IMR-90 (cell line): Measurements from ENCODE around the gene AGPAT1. TPM values are rescaled to one million over a fixed set of nuclear protein-coding genes. Genes with fewer than 3 reads are reported as not detected.

Experiments
- ATAC-seq: fragments of 200-7000 bp; cut with Tn5 transposase; 2 replicates; pipeline ENCODE4 v1.9.1; 2020; ENCODE audit warnings: low read depth, mild to moderate bottlenecking, moderate library complexity
- BruUV-seq: library from RNA; stranded (reverse); fragments of 400-500 nt; replicated peaks from 2 replicates; lab custom pipeline; 2021; lab: Mats Ljungman, UMichigan
- CTCF ChIA-PET: fragments of 300-600 bp; formaldehyde crosslinking; extraction: SDS; loops from one replicate; lab custom pipeline; 2021; ENCODE audit warnings: antibody characterized with exemption; lab: Yijun Ruan, JAX
- POLR2A ChIA-PET: fragments of 300-600 bp; sonication (Branson Sonifier 250); formaldehyde crosslinking; loops from one replicate; lab custom pipeline; 2022; ENCODE audit warnings: antibody characterized with exemption; ENCODE audit not compliant: unreplicated experiment; lab: Charles Lee
- DNase-seq: peaks from one replicate; pipeline ENCODE4 v3.0.0; 2013
- H2AFZ ChIP-seq: replicated peaks from 2 replicates; pipeline ENCODE3; 2013; ENCODE audit warnings: low read length, mild to moderate bottlenecking; ENCODE audit not compliant: poor library complexity
- H2AK5ac ChIP-seq: 2 replicates; pipeline ENCODE4 v1.6.1; 2013; ENCODE audit warnings: low read depth, low read length, inconsistent platforms
- H2AK9ac ChIP-seq: replicated peaks from 2 replicates; pipeline ENCODE3; 2013; ENCODE audit warnings: mild to moderate bottlenecking, low read depth, low read length, moderate library complexity; ENCODE audit not compliant: poor library complexity
- H2BK120ac ChIP-seq: 2 replicates; pipeline ENCODE4 v1.6.1; 2013; ENCODE audit warnings: low read depth, low read length, inconsistent platforms
- H2BK15ac ChIP-seq: 3 replicates; pipeline ENCODE4 v1.6.1; 2013; ENCODE audit warnings: low read depth, low read length, inconsistent platforms
- H2BK20ac ChIP-seq: 2 replicates; pipeline ENCODE4 v1.6.1; 2013; ENCODE audit warnings: low read depth, mild to moderate bottlenecking, inconsistent platforms, low read length, moderate library complexity
- H2BK5ac ChIP-seq: 2 replicates; pipeline ENCODE4 v1.6.1; 2013; ENCODE audit warnings: mild to moderate bottlenecking, low read depth, low read length, inconsistent platforms; ENCODE audit not compliant: poor library complexity, severe bottlenecking
- H3K14ac ChIP-seq: replicated peaks from 2 replicates; pipeline ENCODE4 v1.6.1; 2013; ENCODE audit warnings: low read depth, low read length, inconsistent platforms
- H3K18ac ChIP-seq: 2 replicates; pipeline ENCODE4 v1.6.1; 2013; ENCODE audit warnings: low read depth, low read length, control low read depth
- H3K23ac ChIP-seq: 2 replicates; pipeline ENCODE4 v1.6.1; 2013; ENCODE audit warnings: low read depth, low read length, inconsistent platforms
- H3K27ac ChIP-seq: 2 replicates; pipeline ENCODE4 v1.5.1; 2013; ENCODE audit warnings: mild to moderate bottlenecking, control low read depth, low read length; ENCODE audit not compliant: insufficient read depth
- H3K27me3 ChIP-seq: 2 replicates; pipeline ENCODE4 v1.6.1; 2013; ENCODE audit warnings: low read length; ENCODE audit not compliant: control insufficient read depth, insufficient read depth
- H3K36me3 ChIP-seq: 2 replicates; pipeline ENCODE4 v1.6.1; 2013; ENCODE audit warnings: low read length, mixed read lengths; ENCODE audit not compliant: control insufficient read depth, insufficient read depth
- H3K4ac ChIP-seq: 2 replicates; pipeline ENCODE4 v1.6.1; 2013; ENCODE audit warnings: low read depth, low read length, inconsistent platforms
- H3K4me1 ChIP-seq: 2 replicates; pipeline ENCODE4 v1.6.1; 2013; ENCODE audit warnings: low read length, mixed read lengths; ENCODE audit not compliant: control insufficient read depth, insufficient read depth
- H3K4me2 ChIP-seq: 2 replicates; pipeline ENCODE4 v1.6.1; 2013; ENCODE audit warnings: low read depth, mild to moderate bottlenecking, control low read depth, low read length, moderate library complexity
- H3K4me3 ChIP-seq: 2 replicates; pipeline ENCODE4 v1.5.1; 2013; ENCODE audit warnings: low read depth, mild to moderate bottlenecking, control low read depth, low read length, moderate library complexity; ENCODE audit not compliant: insufficient read depth
- H3K56ac ChIP-seq: 2 replicates; pipeline ENCODE4 v1.6.1; 2013; ENCODE audit warnings: low read length, inconsistent platforms; ENCODE audit not compliant: insufficient read depth; ENCODE audit errors: extremely low read depth
- H3K79me1 ChIP-seq, 2 experiments: 2 replicates each; pipeline ENCODE4 v1.6.1; 2013; ENCODE audit warnings: low read length in 2 of 2, inconsistent platforms in 1 of 2, low read depth in 1 of 2
- H3K9ac ChIP-seq: 2 replicates; pipeline ENCODE4 v1.6.1; 2013; ENCODE audit warnings: low read depth, low read length, control low read depth
- H3K9me1 ChIP-seq: 2 replicates; pipeline ENCODE4 v1.6.1; 2013; ENCODE audit warnings: low read length, inconsistent platforms; ENCODE audit not compliant: insufficient read depth
- H3K9me3 ChIP-seq: 2 replicates; pipeline ENCODE4 v1.6.1; 2013; ENCODE audit warnings: low read length; ENCODE audit not compliant: control insufficient read depth, insufficient read depth
- H4K20me1 ChIP-seq: 2 replicates; pipeline ENCODE4 v1.6.1; 2013; ENCODE audit warnings: low read length, inconsistent platforms; ENCODE audit not compliant: insufficient read depth
- H4K5ac ChIP-seq: 2 replicates; pipeline ENCODE4 v1.6.1; 2013; ENCODE audit warnings: mild to moderate bottlenecking, low read depth, low read length, control low read depth
- H4K8ac ChIP-seq, 2 experiments: 2 replicates each; pipeline ENCODE4 v1.6.1; 2013; ENCODE audit warnings: low read depth in 2 of 2, low read length in 2 of 2, control low read depth in 1 of 2, inconsistent platforms in 1 of 2
- H4K91ac ChIP-seq: 2 replicates; pipeline ENCODE4 v1.6.1; 2013; ENCODE audit warnings: low read depth, low read length, inconsistent platforms; ENCODE audit not compliant: insufficient read depth
- BHLHE40 ChIP-seq: fragments of 150-350 bp; IDR thresholded peaks from 2 replicates; pipeline ENCODE4 v1.6.1; 2016; ENCODE audit warnings: mild to moderate bottlenecking, low read depth, low read length
- CEBPB ChIP-seq: IDR thresholded peaks from 2 replicates; pipeline ENCODE4 v1.6.1; 2012; ENCODE audit warnings: low read depth, low read length, improper control_type of control experiment
- CHD1 ChIP-seq: IDR thresholded peaks from 2 replicates; pipeline ENCODE4 v1.6.1; 2012; ENCODE audit warnings: low read depth, low read length, improper control_type of control experiment
- FOS ChIP-seq: fragments of 150-350 bp; IDR thresholded peaks from 2 replicates; pipeline ENCODE4 v1.6.1; 2016; ENCODE audit warnings: low read depth, low read length
- MAFK ChIP-seq: IDR thresholded peaks from 2 replicates; pipeline ENCODE4 v1.6.1; 2012; ENCODE audit warnings: low read depth, low read length, improper control_type of control experiment
- MAZ ChIP-seq: IDR thresholded peaks from 2 replicates; pipeline ENCODE4 v1.6.1; 2012; ENCODE audit warnings: low read depth, mild to moderate bottlenecking, low read length, improper control_type of control experiment, moderate library complexity, borderline replicate concordance
- MXI1 ChIP-seq: IDR thresholded peaks from 2 replicates; pipeline ENCODE4 v1.6.1; 2012; ENCODE audit warnings: low read depth, mild to moderate bottlenecking, low read length, moderate library complexity, borderline replicate concordance
- NFE2L2 ChIP-seq: fragments of 150-350 bp; IDR thresholded peaks from 2 replicates; pipeline ENCODE4 v1.6.1; 2016; ENCODE audit warnings: low read depth, mild to moderate bottlenecking, low read length
- POLR2A ChIP-seq: IDR thresholded peaks from 2 replicates; pipeline ENCODE4 v1.6.1; 2012; ENCODE audit warnings: mild to moderate bottlenecking, low read depth, low read length
- RAD21 ChIP-seq: IDR thresholded peaks from 2 replicates; pipeline ENCODE4 v1.6.1; 2012; ENCODE audit warnings: low read length, improper control_type of control experiment
- RCOR1 ChIP-seq: IDR thresholded peaks from 2 replicates; pipeline ENCODE4 v1.6.1; 2012; ENCODE audit warnings: mild to moderate bottlenecking, low read length, improper control_type of control experiment; ENCODE audit not compliant: insufficient replicate concordance
- RFX5 ChIP-seq: IDR thresholded peaks from 2 replicates; pipeline ENCODE4 v1.8.0; 2012; ENCODE audit warnings: low read depth, mild to moderate bottlenecking, low read length, moderate library complexity
- SMC3 ChIP-seq: fragments of 150-350 bp; IDR thresholded peaks from 2 replicates; pipeline ENCODE4 v1.6.1; 2016; ENCODE audit warnings: low read depth, mild to moderate bottlenecking, antibody characterized with exemption, low read length, moderate library complexity
- WGBS, 2 experiments: methylation state at CpG; one replicate each; pipeline versions ENCODE4 v1.1.5 to v1.1.7; 2013; ENCODE audit warnings: missing lambda C conversion rate in 2 of 2; ENCODE audit not compliant: insufficient read length in 1 of 2; ENCODE audit errors: extremely low coverage in 2 of 2; 5-methylcytosine and 5-hydroxymethylcytosine counted together
- dilution Hi-C: fragments of 300-500 bp; cut with HindIII; formaldehyde crosslinking; loops from one replicate; pipeline ENCODE4 v1.14.3; 2018; ENCODE audit warnings: low sequenced_read_pairs; ENCODE audit not compliant: unreplicated experiment
- in situ Hi-C: fragments of 300-500 bp; cut with MboI; formaldehyde crosslinking; loops from 3 replicates; pipeline ENCODE4 v1.14.3; 2019; ENCODE audit warnings: low sequenced_read_pairs, inconsistent platforms, mixed read lengths
- intact Hi-C: fragments of 100-400 bp; cut with micrococcal nuclease; formaldehyde crosslinking; loops from 2 replicates; pipeline ENCODE4 v1.10.0; 2022
- polyA plus RNA-seq, 3 experiments: library from polyadenylated mRNA; depleted of rRNA; stranded (reverse); fragments of >200 nt; gene quantifications; 2 replicates each; pipeline ENCODE4 v1.2.3, GENCODE V29; 2012; ENCODE audit warnings: low replicate concordance in 1 of 3
- total RNA-seq: library from RNA; depleted of rRNA; stranded (reverse); fragments of >200 nt; gene quantifications from 2 replicates; pipeline ENCODE4 v1.2.3, GENCODE V29; 2012
- TF ChIP-seq, protein P1 (sequence below): fragments of 150-350 bp; IDR thresholded peaks from 2 replicates; pipeline ENCODE4 v1.6.1; 2016; ENCODE audit warnings: low read depth, mild to moderate bottlenecking, low read length, moderate library complexity, borderline replicate concordance
- TF ChIP-seq, protein P2 (sequence below): fragments of 150-350 bp; IDR thresholded peaks from 2 replicates; pipeline ENCODE4 v1.6.1; 2017; ENCODE audit warnings: mild to moderate bottlenecking, antibody characterized with exemption, low read length, low read depth

The AGPAT1 gene
- total and polyA plus RNA-seq, 2 of the 4 experiments (the other 2 are of a cell fraction): 27.2 to 116 TPM

DNA sequence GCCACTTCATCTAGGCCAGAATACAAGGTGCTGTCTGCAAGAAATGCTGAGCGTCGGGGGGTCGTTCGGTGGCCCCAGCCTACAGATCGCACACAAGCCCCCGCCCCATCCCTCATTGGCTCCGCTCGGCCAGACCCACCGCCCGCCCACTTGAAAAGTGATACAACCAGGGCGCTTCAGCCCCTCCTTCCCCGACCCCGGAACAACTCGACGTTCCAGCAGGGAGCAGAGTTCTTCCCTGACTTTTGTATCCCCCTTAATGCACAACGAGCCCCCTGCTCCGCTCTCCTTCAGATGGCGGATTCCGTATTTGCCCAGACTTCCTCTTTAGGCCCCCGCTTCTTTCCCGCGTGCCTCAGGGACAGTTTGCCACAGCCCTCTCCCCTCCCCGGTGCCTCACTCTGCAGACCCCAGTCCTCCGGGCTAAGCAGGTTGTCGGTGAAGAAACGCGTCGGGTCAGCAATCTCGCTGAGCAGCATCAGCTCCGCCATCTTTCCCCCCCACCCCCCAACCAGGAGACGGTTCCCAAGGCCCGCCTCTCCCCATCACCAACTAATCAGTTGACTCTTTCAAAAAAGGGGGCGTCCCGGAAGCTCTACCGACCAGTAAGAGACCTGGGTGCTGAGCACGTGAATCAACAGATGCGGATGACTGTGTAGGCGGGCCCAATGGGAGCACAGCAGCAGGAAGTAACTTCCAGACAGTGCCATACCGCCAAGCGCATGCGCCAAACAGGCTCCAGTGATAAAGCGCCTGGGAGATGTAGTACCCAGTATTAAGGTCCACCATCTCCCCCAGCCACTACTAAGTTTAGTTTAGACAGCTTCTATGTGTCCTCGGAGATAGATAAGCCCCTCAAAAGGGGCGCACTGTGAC lies 47.9 kb downstream of the AGPAT1 start, which contains the start of gene ATF6B:
Gene ATF6B (minus strand): TSS at position 530 of the 876 bp plus-strand sequence. CDS start 39 bp downstream, at position 491.
- H2BK20ac ChIP-seq: no peak within 1 kb of the TSS
- H2AK9ac ChIP-seq: peak within 1 kb of the TSS; percentile 95
- H4K8ac ChIP-seq: peak within 1 kb of the TSS; percentile 84 to 97
- dilution Hi-C loops: no loop called here
- H2BK15ac ChIP-seq: peak within 1 kb of the TSS; percentile 63; the same call in 1 of the 3 replicates
- no peaks in the 10 kb centered on the region for H3K9me3 ChIP-seq
- H3K14ac ChIP-seq: peak within 1 kb of the TSS; percentile 92
- BruUV-seq: no TSS peak
- no peaks in the 10 kb centered on the region; the same call in 1 of the 2 replicates for H4K20me1 ChIP-seq
- H4K91ac ChIP-seq: peak within 1 kb of the TSS; percentile 90
- peak within 1 kb of the TSS; percentile 91 for H2BK5ac ChIP-seq
- H3K4me2 ChIP-seq: peak within 1 kb of the TSS; percentile 95
- H3K27ac ChIP-seq: peak within 1 kb of the TSS; percentile 95
- peaks cover 7% of the 10 kb centered on the region; the same call in 1 of the 2 replicates for H3K36me3 ChIP-seq
- H3K4me3 ChIP-seq: peak within 1 kb of the TSS; percentile 81
- H2AFZ ChIP-seq: peak within 1 kb of the TSS; percentile 95
- ChIA-PET CTCF (interaction anchor here (1.2 to 2.4 kb wide), 2 partner anchors 9 to 35 kb away, joined by 4 to 12 read pairs; no protein-coding TSS in a partner anchor), POLR2A (interaction anchor here (0.5 to 1.0 kb wide), 6 partner anchors 16 to 184 kb away, joined by 3 to 8 read pairs (median 4); no protein-coding TSS in a partner anchor)
- peak within 1 kb of the TSS; percentile 88 for H4K5ac ChIP-seq
- peak; percentile 100 for DNase-seq
- intact Hi-C loops: no loop called here
- H3K79me1 ChIP-seq: peaks cover 31 to 52% of the 10 kb centered on the region in 2 experiments
- H3K4ac ChIP-seq: peak within 1 kb of the TSS; percentile 90
- H3K9ac ChIP-seq: peak within 1 kb of the TSS; percentile 96
- peaks cover 10% of the 10 kb centered on the region; the same call in 1 of the 2 replicates for H3K9me1 ChIP-seq
- H3K4me1 ChIP-seq: peaks cover 8% of the 10 kb centered on the region
- peak within 1 kb of the TSS; percentile 91 for H2AK5ac ChIP-seq
- H3K18ac ChIP-seq: peak within 1 kb of the TSS; percentile 80
- no peaks in the 10 kb centered on the region for H3K27me3 ChIP-seq
- peak; percentile 93 for ATAC-seq
- WGBS, 2 experiments: 0% methylated on average over 32 of the region's 44 CpGs; no CpG with 5 or more reads in 1 of the 2 experiments
- peak within 1 kb of the TSS; percentile 97 for H3K56ac ChIP-seq
- peak within 1 kb of the TSS; percentile 60 for H2BK120ac ChIP-seq
- in situ Hi-C loops: no loop called here
- H3K23ac ChIP-seq: peak within 1 kb of the TSS; percentile 77
- no peak for TF ChIP-seq NFE2L2
- no peak for TF ChIP-seq CEBPB
- TF ChIP-seq, protein P1, sequence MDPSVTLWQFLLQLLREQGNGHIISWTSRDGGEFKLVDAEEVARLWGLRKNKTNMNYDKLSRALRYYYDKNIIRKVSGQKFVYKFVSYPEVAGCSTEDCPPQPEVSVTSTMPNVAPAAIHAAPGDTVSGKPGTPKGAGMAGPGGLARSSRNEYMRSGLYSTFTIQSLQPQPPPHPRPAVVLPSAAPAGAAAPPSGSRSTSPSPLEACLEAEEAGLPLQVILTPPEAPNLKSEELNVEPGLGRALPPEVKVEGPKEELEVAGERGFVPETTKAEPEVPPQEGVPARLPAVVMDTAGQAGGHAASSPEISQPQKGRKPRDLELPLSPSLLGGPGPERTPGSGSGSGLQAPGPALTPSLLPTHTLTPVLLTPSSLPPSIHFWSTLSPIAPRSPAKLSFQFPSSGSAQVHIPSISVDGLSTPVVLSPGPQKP: no peak
- no peak for TF ChIP-seq RCOR1
- TF ChIP-seq MAFK: peak; percentile 66; the same call in 1 of the 2 replicates
- TF ChIP-seq, protein P2, sequence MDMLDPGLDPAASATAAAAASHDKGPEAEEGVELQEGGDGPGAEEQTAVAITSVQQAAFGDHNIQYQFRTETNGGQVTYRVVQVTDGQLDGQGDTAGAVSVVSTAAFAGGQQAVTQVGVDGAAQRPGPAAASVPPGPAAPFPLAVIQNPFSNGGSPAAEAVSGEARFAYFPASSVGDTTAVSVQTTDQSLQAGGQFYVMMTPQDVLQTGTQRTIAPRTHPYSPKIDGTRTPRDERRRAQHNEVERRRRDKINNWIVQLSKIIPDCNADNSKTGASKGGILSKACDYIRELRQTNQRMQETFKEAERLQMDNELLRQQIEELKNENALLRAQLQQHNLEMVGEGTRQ: peak; percentile 95
- peak; percentile 86 for TF ChIP-seq BHLHE40
- TF ChIP-seq RAD21: no peak
- TF ChIP-seq RFX5: no peak
- TF ChIP-seq SMC3: no peak
- no peak for TF ChIP-seq MXI1
- TF ChIP-seq POLR2A: peak; percentile 55; the same call in 1 of the 2 replicates
- TF ChIP-seq CHD1: no peak
- TF ChIP-seq MAZ: peak; percentile 32; the same call in 1 of the 2 replicates
- TF ChIP-seq FOS: peak; percentile 9; the same call in 1 of the 2 replicates
